PC-9 (cell line): ENCODE results near the gene CHST12.

ENCODE experiments used
- CTCF ChIP-seq: fragments of 200-600 bp; sonication (generic); conservative IDR thresholded peaks from 2 replicates; pipeline ENCODE4 v1.6.1; 2017; ENCODE audit warnings: mixed run types, antibody characterized with exemption, mild to moderate bottlenecking, moderate library complexity
- EZH2 ChIP-seq: fragments of 200-600 bp; sonication (generic); IDR thresholded peaks from 2 replicates; pipeline ENCODE4 v1.8.0; 2017; ENCODE audit warnings: antibody characterized with exemption, low read depth

- TF ChIP-seq EZH2, result no peak
- no peak for TF ChIP-seq CTCF
Observed at GRCh38 chr7:2443491-2443890, 40.1 kb downstream of the CHST12 start.
